ENCODE data around the gene MIDN. TPM values are rescaled to one million over a fixed set of nuclear protein-coding genes. Genes with fewer than 3 reads are reported as not detected.
"Not testable (repeated sequence)": the region's sequence is repeated elsewhere in the genome, so short reads cannot be mapped to it uniquely, and the experiment has no call there.

The MIDN gene
- total and polyA plus RNA-seq, 2 of the 4 experiments (the other 2 are of a cell fraction), result 2.5 to 26.0 TPM

DNA sequence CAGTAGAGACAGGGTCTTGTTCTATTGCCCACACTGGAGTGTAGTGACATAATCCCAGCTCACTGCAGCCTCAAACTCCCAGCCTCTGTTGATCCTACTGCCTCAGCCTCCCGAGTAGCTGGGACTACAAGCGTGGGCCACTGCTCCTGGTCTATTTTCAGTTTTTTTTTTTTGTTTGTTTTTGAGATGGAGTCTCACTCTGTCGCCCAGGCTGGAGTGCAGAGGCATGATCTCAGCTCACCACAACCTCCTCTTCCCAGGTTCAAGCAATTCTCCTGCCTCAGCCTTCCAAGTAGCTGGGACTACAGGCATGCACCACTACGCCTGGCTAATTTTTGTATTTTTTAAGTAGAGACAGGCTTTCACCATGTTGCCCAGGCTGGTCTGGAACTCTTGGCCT, 47.8 kb upstream of the MIDN start:
- H3K4me2 ChIP-seq (ENCODE audit: low read depth, low read length); H3K23ac ChIP-seq (ENCODE audit: low read depth, low read length); H2AFZ ChIP-seq (replicated peaks; ENCODE audit: low read length, poor library complexity); H4K20me1 ChIP-seq (ENCODE audit: insufficient read depth, low read length); H3K9ac ChIP-seq (ENCODE audit: low read depth, low read length); dilution Hi-C loops (cut with HindIII; ENCODE audit: low sequenced_read_pairs, unreplicated experiment); ATAC-seq (ENCODE audit: low read depth); H2BK20ac ChIP-seq (ENCODE audit: low read depth, low read length); DNase-seq; H4K8ac ChIP-seq (ENCODE audit: low read depth in 2 of 2, low read length in 2 of 2); H4K91ac ChIP-seq (ENCODE audit: insufficient read depth, low read depth, low read length); H3K18ac ChIP-seq (ENCODE audit: low read depth, low read length); H2BK120ac ChIP-seq (ENCODE audit: low read depth, low read length); H4K5ac ChIP-seq (ENCODE audit: low read depth, low read length); BruUV-seq (replicated peaks); H3K27me3 ChIP-seq (ENCODE audit: control insufficient read depth, insufficient read depth, low read length); H3K9me3 ChIP-seq (ENCODE audit: control insufficient read depth, insufficient read depth, low read length); H2BK5ac ChIP-seq (ENCODE audit: low read depth, low read length, poor library complexity, severe bottlenecking); H2BK15ac ChIP-seq (ENCODE audit: low read depth, low read length); H3K36me3 ChIP-seq (ENCODE audit: control insufficient read depth, insufficient read depth, low read length); H3K14ac ChIP-seq (replicated peaks; ENCODE audit: low read depth, low read length); H3K56ac ChIP-seq (ENCODE audit: extremely low read depth, insufficient read depth, low read length); H3K4me1 ChIP-seq (ENCODE audit: control insufficient read depth, insufficient read depth, low read length); H3K4ac ChIP-seq (ENCODE audit: low read depth, low read length); intact Hi-C loops (cut with micrococcal nuclease); H3K4me3 ChIP-seq (ENCODE audit: insufficient read depth, low read depth, low read length); H3K27ac ChIP-seq (ENCODE audit: insufficient read depth, low read length): not testable (repeated sequence)
- ChIA-PET CTCF (interaction anchor here (0.6 to 1.6 kb wide), 3 partner anchors 87 to 460 kb away, joined by 3 to 6 read pairs (median 3); no protein-coding TSS in a partner anchor), POLR2A (ENCODE audit: unreplicated experiment) (interaction anchor here (0.6 kb wide), 1 partner anchor 96 kb away, joined by 3 read pairs; no protein-coding TSS in a partner anchor)
- WGBS, 2 experiments (ENCODE audit: extremely low coverage in 2 of 2, insufficient read length in 1 of 2), result no CpG with 5 or more reads among the region's 4 CpGs
- Histone ChIP-seq H2AK5ac (ENCODE audit: low read depth, low read length) (peak overlapping the region; percentile 39; the same call in 1 of the 2 replicates), H2AK9ac (replicated peaks; ENCODE audit: low read depth, low read length, poor library complexity) (peak overlapping the region; percentile 16), H3K79me1 (ENCODE audit: low read depth in 1 of 2, low read length in 2 of 2) (peaks cover 5 to 11% of the 10 kb centered on the region in 2 experiments; a peak in 3 of 4 replicates), H3K9me1 (ENCODE audit: insufficient read depth, low read length) (peaks cover 11% of the 10 kb centered on the region; the same call in 1 of the 2 replicates)
- in situ Hi-C loops (cut with MboI; ENCODE audit: low sequenced_read_pairs), result loop anchor here (5.0 kb wide), 1 partner anchor 93 kb away; no protein-coding TSS in a partner anchor
